ENCODE measurements around the gene OGFOD3. TPM values are rescaled to one million over a fixed set of nuclear protein-coding genes. Genes with fewer than 3 reads are reported as not detected.
"Not testable (repeated sequence)": the region's sequence is repeated elsewhere in the genome, so short reads cannot be mapped to it uniquely, and the experiment has no call there.

Gene OGFOD3
- total RNA-seq, 4 donors from 2014 or later = 15.0 to 44.4 (median 24.8) TPM

DNA sequence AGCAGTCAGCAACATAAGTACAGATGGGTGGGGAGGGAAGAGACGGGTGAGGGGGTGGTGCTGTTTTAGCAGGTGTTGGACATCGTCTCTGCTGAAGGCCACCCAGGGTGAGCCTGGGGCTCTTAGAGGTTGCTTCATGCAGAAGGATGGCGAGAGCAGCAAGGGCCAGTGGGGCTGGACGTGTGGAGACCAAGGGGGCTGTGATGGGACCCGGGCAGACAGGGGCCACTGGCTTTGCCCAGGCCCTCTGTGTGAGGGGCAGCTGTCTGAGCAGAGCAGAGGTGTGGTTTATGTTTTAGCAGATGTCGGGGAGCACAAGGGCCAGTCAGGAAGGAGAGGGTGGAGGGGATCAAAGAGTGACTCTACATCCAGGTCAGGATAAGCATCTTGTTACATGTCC, 45.0 kb upstream of the OGFOD3 start:
- no peak overlapping the region for H3K27ac ChIP-seq
- H3K9me3 ChIP-seq = no peaks in the 10 kb centered on the region
- intact Hi-C loops (cut with DNase I; ENCODE audit: low total_unique reads) = no loop called here
- no peak for TF ChIP-seq POLR2A (IDR thresholded peaks at IDR 0.05)
- TF ChIP-seq, protein P1, sequence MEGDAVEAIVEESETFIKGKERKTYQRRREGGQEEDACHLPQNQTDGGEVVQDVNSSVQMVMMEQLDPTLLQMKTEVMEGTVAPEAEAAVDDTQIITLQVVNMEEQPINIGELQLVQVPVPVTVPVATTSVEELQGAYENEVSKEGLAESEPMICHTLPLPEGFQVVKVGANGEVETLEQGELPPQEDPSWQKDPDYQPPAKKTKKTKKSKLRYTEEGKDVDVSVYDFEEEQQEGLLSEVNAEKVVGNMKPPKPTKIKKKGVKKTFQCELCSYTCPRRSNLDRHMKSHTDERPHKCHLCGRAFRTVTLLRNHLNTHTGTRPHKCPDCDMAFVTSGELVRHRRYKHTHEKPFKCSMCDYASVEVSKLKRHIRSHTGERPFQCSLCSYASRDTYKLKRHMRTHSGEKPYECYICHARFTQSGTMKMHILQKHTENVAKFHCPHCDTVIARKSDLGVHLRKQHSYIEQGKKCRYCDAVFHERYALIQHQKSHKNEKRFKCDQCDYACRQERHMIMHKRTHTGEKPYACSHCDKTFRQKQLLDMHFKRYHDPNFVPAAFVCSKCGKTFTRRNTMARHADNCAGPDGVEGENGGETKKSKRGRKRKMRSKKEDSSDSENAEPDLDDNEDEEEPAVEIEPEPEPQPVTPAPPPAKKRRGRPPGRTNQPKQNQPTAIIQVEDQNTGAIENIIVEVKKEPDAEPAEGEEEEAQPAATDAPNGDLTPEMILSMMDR (IDR thresholded peaks at IDR 0.05) = no peak
- no peaks in the 10 kb centered on the region for H3K27me3 ChIP-seq
- no peaks in the 10 kb centered on the region for H3K4me1 ChIP-seq
- H3K4me3 ChIP-seq = no peak overlapping the region
- no peaks in the 10 kb centered on the region for H3K36me3 ChIP-seq
- DNase-seq = no peak

DNA sequence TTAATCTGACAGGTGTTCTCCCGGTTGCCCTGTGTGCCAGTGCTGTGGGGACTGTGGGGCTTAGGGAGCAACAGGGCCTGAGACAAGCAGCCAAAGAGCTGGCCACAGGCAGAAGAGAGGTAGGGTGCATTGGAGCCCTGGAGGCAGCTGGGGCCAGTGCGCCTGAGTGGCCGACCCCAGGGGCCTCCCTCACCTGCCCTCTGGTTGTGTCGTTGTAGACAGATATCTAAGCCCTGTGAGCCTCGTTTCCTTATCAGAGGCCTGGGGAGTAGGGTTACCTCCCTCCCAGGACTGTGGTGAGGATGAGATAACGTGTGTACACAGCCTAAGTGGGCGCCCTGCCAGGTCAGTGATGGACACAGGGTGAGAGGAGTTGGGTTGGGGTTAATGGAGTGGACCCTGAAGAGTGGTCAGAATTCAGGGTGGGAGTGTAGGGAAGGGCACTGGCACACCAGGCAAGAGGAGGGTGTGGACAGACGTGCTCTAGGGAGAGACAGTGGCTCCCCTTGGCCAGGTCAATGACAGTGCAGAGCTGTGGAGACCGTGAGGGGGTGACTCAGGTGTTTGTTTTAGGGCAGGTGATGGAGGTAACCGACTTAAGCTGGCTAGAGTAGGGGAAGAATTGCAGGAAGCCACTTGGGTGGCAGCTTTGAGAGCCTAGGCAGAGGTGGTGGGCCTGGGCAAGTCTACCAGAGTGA, 43.6 kb upstream of the OGFOD3 start:
- no peak for DNase-seq
- no peaks in the 10 kb centered on the region for H3K9me3 ChIP-seq
- intact Hi-C loops (cut with DNase I; ENCODE audit: low total_unique reads) = no loop called here
- no peaks in the 10 kb centered on the region for H3K27me3 ChIP-seq
- H3K36me3 ChIP-seq = no peaks in the 10 kb centered on the region
- peaks cover 0 to 3% of the 10 kb centered on the region in 2 donors for H3K4me1 ChIP-seq
- H3K27ac ChIP-seq = no peak overlapping the region
- no peak for TF ChIP-seq POLR2A (IDR thresholded peaks at IDR 0.05)
- TF ChIP-seq, protein P1 (IDR thresholded peaks at IDR 0.05) = no peak
- H3K4me3 ChIP-seq = no peak overlapping the region

GRCh38 chr17:82459936-82460335, 41.5 kb upstream of the OGFOD3 start:
- intact Hi-C loops (cut with DNase I; ENCODE audit: low total_unique reads); H3K27me3 ChIP-seq; DNase-seq; H3K27ac ChIP-seq; H3K9me3 ChIP-seq; H3K36me3 ChIP-seq; H3K4me1 ChIP-seq: not testable (repeated sequence)
- peak overlapping the region in 1 of 2 donors; percentile 83 for H3K4me3 ChIP-seq

DNA sequence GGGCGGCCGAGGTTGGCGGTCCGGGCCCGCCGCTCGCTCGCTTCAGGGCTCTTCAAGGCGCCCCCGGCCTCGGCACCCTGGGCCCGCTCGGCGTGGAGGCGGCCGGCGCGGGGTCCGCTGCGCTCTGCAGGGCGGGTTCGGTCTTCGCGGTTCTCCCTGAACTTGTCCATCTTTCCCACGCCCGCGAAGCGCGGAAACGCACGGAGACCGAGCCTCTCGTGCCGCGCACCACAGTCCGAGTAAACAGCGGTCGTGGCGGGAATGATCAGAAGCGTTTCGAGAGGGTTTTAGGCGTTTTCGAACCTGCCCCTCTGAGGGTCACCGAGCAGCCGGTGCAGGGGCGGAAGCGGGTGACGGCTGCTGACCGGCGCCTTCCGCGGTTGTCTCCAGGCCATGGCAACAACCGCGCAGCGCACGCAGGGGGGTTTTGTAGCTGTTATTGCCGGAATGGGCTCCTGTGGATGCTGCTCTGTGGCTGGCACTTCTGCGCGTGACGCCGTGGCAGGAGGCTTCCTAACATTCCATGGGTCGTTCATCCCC, 40.6 kb upstream of the OGFOD3 start:
- TF ChIP-seq, protein P1 (IDR thresholded peaks at IDR 0.05) = no peak
- TF ChIP-seq POLR2A (IDR thresholded peaks at IDR 0.05) = no peak
- no peak for DNase-seq
- Histone ChIP-seq H3K4me1 (peaks cover 0 to 3% of the 10 kb centered on the region in 2 donors), H3K9me3 (no peaks in the 10 kb centered on the region), H3K27ac (peak overlapping the region; percentile 100), H3K4me3 (peak overlapping the region; percentile 72 to 83), H3K36me3 (no peaks in the 10 kb centered on the region), H3K27me3 (no peaks in the 10 kb centered on the region)
- intact Hi-C loops (cut with DNase I; ENCODE audit: low total_unique reads) = no loop called here

- peak; percentile 93 to 100 for TF ChIP-seq POLR2A (IDR thresholded peaks at IDR 0.05)
- TF ChIP-seq, protein P1 (IDR thresholded peaks at IDR 0.05) = peak in 2 of 4 experiments; percentile 6 to 28
- Histone ChIP-seq H3K9me3 (no peaks in the 10 kb centered on the region), H3K36me3 (no peaks in the 10 kb centered on the region), H3K27ac (peak within 1 kb of the TSS; percentile 100), H3K4me1 (peaks cover 0 to 3% of the 10 kb centered on the region in 2 donors), H3K4me3 (peak within 1 kb of the TSS; percentile 72 to 83), H3K27me3 (no peaks in the 10 kb centered on the region)
- intact Hi-C loops (cut with DNase I; ENCODE audit: low total_unique reads) = no loop called here
- DNase-seq = peak; percentile 97 to 98
These were observed 39.9 kb upstream of the OGFOD3 start, which contains the start of gene NARF for GRCh38 chr17:82458179-82458884. NARF (plus strand) TSS chr17:82458741; CDS start chr17:82458804, 63 bp downstream.
